H1 (cell line): ENCODE data around the gene IPO11. TPM values are rescaled to one million over a fixed set of nuclear protein-coding genes. Genes with fewer than 3 reads are reported as not detected.

Source experiments
- CTCF ChIA-PET: fragments of 300-600 bp; sonication (Branson Sonifier 250); formaldehyde crosslinking; loops from one replicate; lab custom pipeline; 2021; ENCODE audit not compliant: partially characterized antibody; lab: Charles Lee
- POLR2A ChIA-PET: fragments of 300-600 bp; sonication (Branson Sonifier 250); formaldehyde crosslinking; loops from one replicate; lab custom pipeline; 2021; ENCODE audit warnings: inconsistent platforms; ENCODE audit not compliant: partially characterized antibody; lab: Charles Lee
- DNase-seq, 2 experiments: peaks; one replicate each; pipeline versions ENCODE4 v3.0.0 to v3.0.0-alpha.2; 2010 to 2022; ENCODE audit warnings: low spot score in 2 of 2, low read depth in 1 of 2, mixed read lengths in 1 of 2
- FAIRE-seq: peaks from 2 replicates; lab custom pipeline; 2011; peaks lifted over from hg19 to GRCh38; lab: Jason Lieb, UNC
- H2AFZ ChIP-seq: 2 replicates; pipeline ENCODE4 v1.8.1; 2012; ENCODE audit warnings: low read length, inconsistent platforms
- H2AK5ac ChIP-seq: 2 replicates; pipeline ENCODE4 v1.6.1; 2013; ENCODE audit warnings: low read depth, low read length
- H2BK120ac ChIP-seq: replicated peaks from 2 replicates; pipeline ENCODE3; 2013; ENCODE audit warnings: low read depth, low read length, inconsistent platforms
- H2BK12ac ChIP-seq: 2 replicates; pipeline ENCODE4 v1.6.1; 2013; ENCODE audit warnings: low read depth, low read length
- H2BK15ac ChIP-seq: 2 replicates; pipeline ENCODE4 v1.6.1; 2013; ENCODE audit warnings: low read length
- H2BK20ac ChIP-seq: 2 replicates; pipeline ENCODE4 v1.6.1; 2013; ENCODE audit warnings: low read length
- H2BK5ac ChIP-seq: 2 replicates; pipeline ENCODE4 v1.6.1; 2013; ENCODE audit warnings: low read depth, low read length
- H3K14ac ChIP-seq: 2 replicates; pipeline ENCODE4 v1.6.1; 2013; ENCODE audit warnings: inconsistent platforms; ENCODE audit not compliant: insufficient read length
- H3K18ac ChIP-seq: 2 replicates; pipeline ENCODE4 v1.6.1; 2013; ENCODE audit warnings: low read length; ENCODE audit errors: extremely low read depth
- H3K23ac ChIP-seq: 2 replicates; pipeline ENCODE4 v1.6.1; 2013; ENCODE audit warnings: inconsistent platforms; ENCODE audit not compliant: insufficient read length
- H3K23me2 ChIP-seq: 2 replicates; pipeline ENCODE4 v1.6.1; 2013; ENCODE audit warnings: low read depth, low read length
- H3K27ac ChIP-seq: 2 replicates; pipeline ENCODE4 v1.6.1; 2011; ENCODE audit warnings: low read depth, low read length, inconsistent platforms
- H3K27me3 ChIP-seq, 4 experiments: replicated peaks in 1 of 4; 1 replicate in 1 of 4; 2 replicates in 3 of 4; pipeline versions ENCODE4 v1.6.1 to v1.8.1; 2011 to 2013; ENCODE audit warnings: low read length in 3 of 4, mild to moderate bottlenecking in 3 of 4, inconsistent platforms in 2 of 4, mixed read lengths in 2 of 4, moderate library complexity in 1 of 4; ENCODE audit not compliant: control insufficient read depth in 3 of 4, insufficient read depth in 3 of 4; ENCODE audit errors: extremely low read depth in 1 of 4
- H3K36me3 ChIP-seq, 4 experiments: 2 replicates each; pipeline versions ENCODE4 v1.6.1 to v1.8.1; 2011 to 2013; ENCODE audit warnings: mild to moderate bottlenecking in 4 of 4, low read length in 3 of 4, moderate library complexity in 2 of 4, control low read depth in 1 of 4, inconsistent platforms in 1 of 4; ENCODE audit not compliant: insufficient read depth in 4 of 4, control insufficient read depth in 2 of 4
- H3K4ac ChIP-seq: replicated peaks from 2 replicates; pipeline ENCODE3; 2013; ENCODE audit warnings: low read length, low read depth, mixed read lengths, inconsistent platforms; ENCODE audit not compliant: insufficient read length
- H3K4me1 ChIP-seq, 4 experiments: replicated peaks in 1 of 4; 1 replicate in 1 of 4; 2 replicates in 3 of 4; pipeline versions ENCODE4 v1.6.1 to v1.8.1; 2011 to 2013; ENCODE audit warnings: low read length in 3 of 4, inconsistent platforms in 2 of 4, mixed read lengths in 1 of 4; ENCODE audit not compliant: insufficient read depth in 4 of 4, control insufficient read depth in 3 of 4
- H3K4me2 ChIP-seq, 2 experiments: 2 replicates each; pipeline versions ENCODE4 v1.6.1 to v1.8.1; 2011 to 2013; ENCODE audit warnings: low read depth in 2 of 2, low read length in 2 of 2, control low read depth in 1 of 2, inconsistent platforms in 1 of 2, mild to moderate bottlenecking in 1 of 2; ENCODE audit not compliant: insufficient read depth in 1 of 2
- H3K4me3 ChIP-seq, 4 experiments: fragments of 200-600, 300-600 bp in 1 of 4; sonication (generic), shearing (Covaris generic), sonication (Bioruptor Twin) in 1 of 4; 2 replicates each; pipeline versions ENCODE4 v1.5.1 to v1.8.1; 2011 to 2016; ENCODE audit warnings: low read length in 4 of 4, low read depth in 3 of 4, control low read depth in 2 of 4, inconsistent platforms in 2 of 4, mild to moderate bottlenecking in 2 of 4, mixed read lengths in 1 of 4, moderate library complexity in 1 of 4; ENCODE audit not compliant: insufficient read depth in 2 of 4; ENCODE audit errors: extremely low read depth in 1 of 4
- H3K56ac ChIP-seq: replicated peaks from 2 replicates; pipeline ENCODE3; 2013; ENCODE audit warnings: low read depth, mild to moderate bottlenecking, mixed read lengths, low read length, inconsistent platforms; ENCODE audit not compliant: insufficient read length
- H3K79me1 ChIP-seq: 2 replicates; pipeline ENCODE4 v1.6.1; 2013; ENCODE audit warnings: low read depth, low read length, control low read depth
- H3K79me2 ChIP-seq, 2 experiments: 2 replicates each; pipeline versions ENCODE4 v1.6.1 to v1.8.1; 2012 to 2013; ENCODE audit warnings: low read length in 2 of 2, mild to moderate bottlenecking in 2 of 2, inconsistent platforms in 1 of 2; ENCODE audit not compliant: insufficient read depth in 2 of 2, control insufficient read depth in 1 of 2
- H3K9ac ChIP-seq, 4 experiments: replicated peaks in 1 of 4; 1 replicate in 1 of 4; 2 replicates in 3 of 4; pipeline versions ENCODE4 v1.6.1 to v1.8.1; 2011 to 2013; ENCODE audit warnings: low read depth in 3 of 4, low read length in 3 of 4, control low read depth in 2 of 4, mild to moderate bottlenecking in 2 of 4, moderate library complexity in 2 of 4, inconsistent platforms in 1 of 4; ENCODE audit errors: extremely low read depth in 1 of 4
- H3K9me3 ChIP-seq, 2 experiments: 2 replicates each; pipeline versions ENCODE4 v1.6.1 to v1.8.1; 2012 to 2013; ENCODE audit warnings: mild to moderate bottlenecking in 2 of 2, moderate library complexity in 2 of 2, control low read depth in 1 of 2, inconsistent platforms in 1 of 2, low read depth in 1 of 2, low read length in 1 of 2, mixed read lengths in 1 of 2; ENCODE audit not compliant: insufficient read depth in 2 of 2
- H4K20me1 ChIP-seq, 2 experiments: replicated peaks in 1 of 2; 2 replicates each; pipeline versions ENCODE3 to v1.8.1; 2011 to 2013; ENCODE audit warnings: inconsistent platforms in 2 of 2, low read length in 2 of 2, mild to moderate bottlenecking in 1 of 2; ENCODE audit not compliant: insufficient read depth in 2 of 2, control insufficient read depth in 1 of 2
- H4K5ac ChIP-seq: 2 replicates; pipeline ENCODE4 v1.6.1; 2013; ENCODE audit warnings: low read length, low read depth, mixed read lengths, inconsistent platforms; ENCODE audit not compliant: insufficient read length
- H4K8ac ChIP-seq: 2 replicates; pipeline ENCODE4 v1.8.0; 2013; ENCODE audit warnings: mild to moderate bottlenecking, moderate library complexity, low read length, inconsistent platforms; ENCODE audit not compliant: insufficient read depth; ENCODE audit errors: extremely low read depth
- H4K91ac ChIP-seq: replicated peaks from 2 replicates; pipeline ENCODE3; 2013; ENCODE audit warnings: low read length, mixed read lengths, inconsistent platforms; ENCODE audit not compliant: insufficient read length
- MAFK ChIP-seq: IDR thresholded peaks from 2 replicates; pipeline ENCODE4 v1.6.1; 2012; ENCODE audit warnings: low read depth, mild to moderate bottlenecking, improper control_type of control experiment, low read length
- SP4 ChIP-seq: IDR thresholded peaks from 2 replicates; pipeline ENCODE4 v1.6.1; 2012; ENCODE audit warnings: low read length, inconsistent platforms
- WGBS, 2 experiments: shearing (Covaris generic) in 1 of 2; methylation state at CpG; one replicate each; pipeline versions ENCODE4 v1.1.6 to v1.1.7; 2013 to 2015; ENCODE audit warnings: low lambda C conversion rate in 2 of 2, mixed read lengths in 2 of 2, inconsistent platforms in 1 of 2, low coverage in 1 of 2, missing lambda C conversion rate in 1 of 2; ENCODE audit not compliant: insufficient replicate concordance in 2 of 2, insufficient coverage in 1 of 2, insufficient read length in 1 of 2; ENCODE audit errors: extremely low coverage in 1 of 2, missing lambda C conversion rate in 1 of 2; 5-methylcytosine and 5-hydroxymethylcytosine counted together
- polyA plus RNA-seq, 7 experiments: library from polyadenylated mRNA; depleted of rRNA in 3 of 7; stranded (reverse) in 5 of 7; unstranded in 2 of 7; fragments of >200 nt in 5 of 7; fragments of 200-250 nt in 2 of 7; gene quantifications; 1 replicate in 5 of 7; 2 replicates in 1 of 7; 4 replicates in 1 of 7; pipeline versions ENCODE4 v1.2.1 to v1.2.3, GENCODE V29; 2011 to 2013; ENCODE audit warnings: missing spikeins in 2 of 7, mixed read lengths in 2 of 7
- total RNA-seq: library from RNA; stranded (reverse); fragmentation: NEBNext Ultra II Directional; extraction: Animal tissue kit (Norgen Biotek cat#: 25700); gene quantifications from 2 replicates; pipeline ENCODE4 v1.2.1, GENCODE V29; 2021

The IPO11 gene
- total and polyA plus RNA-seq, 2 of the 8 experiments (the other 6 are each of a cell fraction or from before 2014, with no cell fraction given): 23.6 to 64.4 TPM

DNA sequence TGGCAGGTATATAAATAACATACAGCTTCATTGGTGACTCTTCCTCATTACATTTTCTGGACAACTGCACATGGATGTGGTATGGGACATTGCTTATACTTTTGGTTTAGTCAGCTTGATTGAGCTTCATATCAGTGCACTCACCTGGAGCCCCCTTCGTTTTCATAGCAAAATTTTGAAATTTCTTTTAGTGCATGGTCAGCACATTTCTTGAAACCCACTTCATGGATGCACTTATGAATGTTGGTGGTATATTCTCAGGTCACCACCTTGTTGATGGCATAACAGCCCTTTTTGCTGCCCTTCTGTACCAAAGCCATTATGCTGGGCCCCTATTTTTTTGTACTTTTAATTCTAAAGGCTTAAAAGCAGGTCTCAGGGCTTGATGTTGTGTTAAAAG, 149.3 kb downstream of the IPO11 start:
- Histone ChIP-seq H3K4me3 (no peak overlapping the region), H3K18ac (no peak overlapping the region), H3K36me3 (peaks cover 0 to 5% (median 0%) of the 10 kb centered on the region in 4 experiments; a peak in 2 of 8 replicates), H4K8ac (no peak overlapping the region), H3K9ac (no peak overlapping the region), H3K9me3 (no peaks in the 10 kb centered on the region), H3K23ac (no peak overlapping the region), H4K91ac (no peak overlapping the region), H2BK120ac (no peak overlapping the region), H3K27me3 (no peaks in the 10 kb centered on the region), H3K4me1 (peaks cover 0 to 7% (median 2%) of the 10 kb centered on the region in 4 experiments; a peak in 2 of 7 replicates), H3K79me1 (no peaks in the 10 kb centered on the region), H4K5ac (no peak overlapping the region), H3K27ac (no peak overlapping the region), H3K4ac (no peak overlapping the region), H3K56ac (no peak overlapping the region), H2BK12ac (no peak overlapping the region), H3K23me2 (no peaks in the 10 kb centered on the region), H4K20me1 (no peaks in the 10 kb centered on the region), H2BK20ac (no peak overlapping the region), H2BK15ac (no peak overlapping the region), H2BK5ac (no peak overlapping the region), H3K79me2 (no peaks in the 10 kb centered on the region), H3K14ac (no peak overlapping the region), H2AFZ (no peak overlapping the region), H3K4me2 (no peak overlapping the region), H2AK5ac (no peak overlapping the region)
- WGBS, 2 experiments: 76% methylated on average over 1 of the region's 1 CpG; no CpG with 5 or more reads in 1 of the 2 experiments
- DNase-seq (no peak), FAIRE-seq (no peak)
- ChIA-PET POLR2A (no interaction called here), CTCF (interaction anchor here (1.3 kb wide), 1 partner anchor 12 kb away, joined by 4 read pairs; no protein-coding TSS in a partner anchor)
- TF ChIP-seq SP4 (no peak), MAFK (peak; percentile 61)
